OCI-LY3 (cell line): ENCODE results near the gene SCG2.

Experiments
- CTCF ChIP-seq: fragments of 200-600, 300-600 bp; sonication (generic); IDR thresholded peaks from 2 replicates; pipeline ENCODE4 v1.5.1; 2014; ENCODE audit warnings: antibody characterized with exemption, low read length, low read depth
- EZH2phosphoT487 ChIP-seq: fragments of 200-600 bp; shearing (Covaris generic); IDR thresholded peaks from 2 replicates; pipeline ENCODE4 v1.6.1; 2018; ENCODE audit warnings: antibody characterized with exemption, mixed run types, low read depth

- no peak for TF ChIP-seq CTCF
- TF ChIP-seq EZH2phosphoT487: no peak
Observed at GRCh38 chr2:223597076-223597475, 5.1 kb downstream of the SCG2 start.
